ENCODE results near the gene ABHD12.
A peak's percentile ranks its signal among the peaks of the same experiment; 100 is the strongest.

ABHD12 gene

DNA sequence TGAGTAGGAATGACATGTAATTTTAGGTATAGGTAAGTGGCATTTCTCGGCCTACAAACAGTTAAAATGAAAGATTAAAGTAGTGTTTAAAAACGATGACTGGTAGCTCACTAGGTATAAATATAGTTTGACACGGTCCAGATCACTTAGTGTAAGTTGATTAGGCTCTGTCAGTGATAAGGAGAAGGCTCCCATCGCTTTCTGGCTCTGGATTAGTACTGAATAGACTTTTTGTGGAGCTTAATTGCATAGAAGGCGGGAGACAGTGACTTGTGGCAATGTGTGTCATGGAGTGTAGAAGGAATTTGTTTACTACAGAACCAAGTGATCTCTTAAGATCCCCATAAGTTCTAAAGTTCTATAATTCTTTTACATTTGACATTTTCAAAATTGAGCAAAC, 136.1 kb downstream of the ABHD12 start:
- Histone ChIP-seq H3K4me1 (ENCODE audit: control insufficient read depth in 1 of 2, insufficient read depth in 2 of 2, low read length in 2 of 2) (peaks cover 2 to 44% of the 10 kb centered on the region in 2 donors), H3K36me3 (ENCODE audit: control insufficient read depth in 1 of 2, insufficient read depth in 2 of 2, low read length in 2 of 2) (peaks cover 4 to 6% of the 10 kb centered on the region in 2 donors), H3K4me3 (ENCODE audit: low read depth in 1 of 2, low read length in 2 of 2) (no peak overlapping the region), H3K27me3 (ENCODE audit: low read depth, low read length) (no peaks in the 10 kb centered on the region), H3K27ac (ENCODE audit: low read length) (peak overlapping the region; percentile 33), H3K9me3 (ENCODE audit: control insufficient read depth in 1 of 2, low read length in 2 of 2) (no peaks in the 10 kb centered on the region)

DNA sequence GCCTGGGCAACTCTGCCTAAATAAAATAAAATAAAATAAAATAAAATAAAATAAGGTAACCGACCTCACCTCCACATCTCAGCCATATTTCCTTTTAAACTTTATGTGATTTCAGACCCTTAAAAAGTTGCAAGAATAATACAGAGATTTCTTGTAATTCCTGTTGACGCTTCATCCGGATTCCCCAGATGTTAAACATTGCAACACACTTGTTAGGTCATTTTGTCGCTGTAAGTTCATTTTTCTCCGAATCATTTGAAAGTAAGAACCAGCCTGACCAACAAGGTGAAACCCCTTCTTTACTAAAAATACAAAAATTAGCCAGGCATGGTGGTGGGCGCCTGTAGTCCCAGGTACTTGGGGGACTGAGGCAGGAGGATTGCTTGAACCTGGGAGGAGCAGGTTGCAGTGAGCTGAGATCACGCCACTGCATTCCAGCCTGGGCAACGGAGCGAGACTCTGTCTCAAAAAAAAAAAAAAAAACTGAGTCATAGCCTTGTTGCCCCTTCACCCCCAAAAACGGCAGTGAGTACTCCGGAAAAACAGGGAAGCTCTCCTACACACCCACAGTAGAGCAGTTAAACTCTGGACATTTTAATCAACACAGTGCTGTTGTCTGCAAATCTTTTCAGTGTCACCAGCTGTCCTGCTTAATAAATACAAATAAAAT, 136.9 kb downstream of the ABHD12 start:
- Histone ChIP-seq H3K4me1 (ENCODE audit: control insufficient read depth in 1 of 2, insufficient read depth in 2 of 2, low read length in 2 of 2) (peaks cover 6 to 51% of the 10 kb centered on the region in 2 donors), H3K9me3 (ENCODE audit: control insufficient read depth in 1 of 2, low read length in 2 of 2) (no peaks in the 10 kb centered on the region), H3K27me3 (ENCODE audit: low read depth, low read length) (no peaks in the 10 kb centered on the region), H3K4me3 (ENCODE audit: low read depth in 1 of 2, low read length in 2 of 2) (no peak overlapping the region), H3K27ac (ENCODE audit: low read length) (no peak overlapping the region), H3K36me3 (ENCODE audit: control insufficient read depth in 1 of 2, insufficient read depth in 2 of 2, low read length in 2 of 2) (no peaks in the 10 kb centered on the region)

GRCh38 chr20:25252686-25253421, 137.8 kb downstream of the ABHD12 start:
- Histone ChIP-seq H3K4me1 (ENCODE audit: control insufficient read depth in 1 of 2, insufficient read depth in 2 of 2, low read length in 2 of 2) (peaks cover 6 to 51% of the 10 kb centered on the region in 2 donors), H3K27me3 (ENCODE audit: low read depth, low read length) (no peaks in the 10 kb centered on the region), H3K4me3 (ENCODE audit: low read depth in 1 of 2, low read length in 2 of 2) (no peak overlapping the region)

DNA sequence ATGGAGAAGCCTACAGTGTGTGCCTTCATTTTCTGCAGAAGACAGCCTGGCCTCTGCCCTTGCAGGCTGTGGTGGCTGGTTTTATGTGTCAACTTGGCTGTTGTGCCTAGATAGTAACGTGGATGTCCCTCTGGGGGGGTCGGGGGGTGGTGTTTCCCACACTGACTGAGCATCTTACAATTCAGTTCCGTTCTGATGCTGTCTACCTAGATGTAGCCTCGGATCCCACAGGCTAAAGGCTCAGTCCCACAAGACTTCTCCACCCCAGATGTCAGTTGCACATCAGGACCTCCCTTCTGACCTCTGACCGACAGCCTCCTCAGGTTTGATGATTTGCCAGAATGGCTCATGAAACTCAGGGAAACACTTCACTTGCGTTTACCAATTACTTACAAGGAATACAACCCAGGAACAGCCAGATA, 138.4 kb downstream of the ABHD12 start:
- H3K9me3 ChIP-seq (ENCODE audit: control insufficient read depth in 1 of 2, low read length in 2 of 2), result no peaks in the 10 kb centered on the region
- H3K36me3 ChIP-seq (ENCODE audit: control insufficient read depth in 1 of 2, insufficient read depth in 2 of 2, low read length in 2 of 2), result no peaks in the 10 kb centered on the region
- no peak overlapping the region for H3K27ac ChIP-seq (ENCODE audit: low read length)
- peaks cover 6 to 53% of the 10 kb centered on the region in 2 donors for H3K4me1 ChIP-seq (ENCODE audit: control insufficient read depth in 1 of 2, insufficient read depth in 2 of 2, low read length in 2 of 2)
- H3K27me3 ChIP-seq (ENCODE audit: low read depth, low read length), result no peaks in the 10 kb centered on the region
- H3K4me3 ChIP-seq (ENCODE audit: low read depth in 1 of 2, low read length in 2 of 2), result no peak overlapping the region

More at GRCh38 chr20:25252686-25253421, 137.8 kb downstream of the ABHD12 start:
- no peaks in the 10 kb centered on the region for H3K9me3 ChIP-seq (ENCODE audit: control insufficient read depth in 1 of 2, low read length in 2 of 2)
- H3K36me3 ChIP-seq (ENCODE audit: control insufficient read depth in 1 of 2, insufficient read depth in 2 of 2, low read length in 2 of 2), result no peaks in the 10 kb centered on the region
- H3K27ac ChIP-seq (ENCODE audit: low read length), result no peak overlapping the region

- Histone ChIP-seq H3K27me3 (ENCODE audit: low read depth, low read length) (no peaks in the 10 kb centered on the region), H3K4me1 (ENCODE audit: control insufficient read depth in 1 of 2, insufficient read depth in 2 of 2, low read length in 2 of 2) (peaks cover 6 to 53% of the 10 kb centered on the region in 2 donors), H3K36me3 (ENCODE audit: control insufficient read depth in 1 of 2, insufficient read depth in 2 of 2, low read length in 2 of 2) (no peaks in the 10 kb centered on the region), H3K4me3 (ENCODE audit: low read depth in 1 of 2, low read length in 2 of 2) (no peak overlapping the region), H3K9me3 (ENCODE audit: control insufficient read depth in 1 of 2, low read length in 2 of 2) (no peaks in the 10 kb centered on the region), H3K27ac (ENCODE audit: low read length) (no peak overlapping the region)
Observed at GRCh38 chr20:25251558-25251957, 139.1 kb downstream of the ABHD12 start.

DNA sequence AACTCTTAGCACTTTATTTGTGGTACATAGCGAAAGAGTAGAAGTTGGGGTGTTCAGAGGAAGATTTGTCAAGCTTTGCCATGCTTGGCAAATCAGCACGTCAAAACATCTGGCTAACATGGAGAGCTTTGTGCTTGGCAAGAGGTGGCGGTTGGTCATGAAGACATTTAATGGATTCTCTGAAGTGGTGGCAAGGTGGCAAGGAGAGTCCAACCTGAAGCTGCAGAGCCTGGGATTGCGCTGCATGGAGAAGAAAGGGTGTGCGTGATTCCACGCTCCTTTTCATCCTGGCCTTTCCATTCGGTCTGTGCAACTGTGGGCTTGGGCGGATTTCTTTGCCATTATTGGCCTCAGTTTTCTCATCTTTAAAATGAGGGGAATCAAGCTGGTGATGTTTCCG, 139.6 kb downstream of the ABHD12 start:
- Histone ChIP-seq H3K27ac (ENCODE audit: low read length) (no peak overlapping the region), H3K27me3 (ENCODE audit: low read depth, low read length) (no peaks in the 10 kb centered on the region), H3K4me1 (ENCODE audit: control insufficient read depth in 1 of 2, insufficient read depth in 2 of 2, low read length in 2 of 2) (peaks cover 5 to 47% of the 10 kb centered on the region in 2 donors), H3K36me3 (ENCODE audit: control insufficient read depth in 1 of 2, insufficient read depth in 2 of 2, low read length in 2 of 2) (no peaks in the 10 kb centered on the region), H3K9me3 (ENCODE audit: control insufficient read depth in 1 of 2, low read length in 2 of 2) (no peaks in the 10 kb centered on the region), H3K4me3 (ENCODE audit: low read depth in 1 of 2, low read length in 2 of 2) (no peak overlapping the region)

DNA sequence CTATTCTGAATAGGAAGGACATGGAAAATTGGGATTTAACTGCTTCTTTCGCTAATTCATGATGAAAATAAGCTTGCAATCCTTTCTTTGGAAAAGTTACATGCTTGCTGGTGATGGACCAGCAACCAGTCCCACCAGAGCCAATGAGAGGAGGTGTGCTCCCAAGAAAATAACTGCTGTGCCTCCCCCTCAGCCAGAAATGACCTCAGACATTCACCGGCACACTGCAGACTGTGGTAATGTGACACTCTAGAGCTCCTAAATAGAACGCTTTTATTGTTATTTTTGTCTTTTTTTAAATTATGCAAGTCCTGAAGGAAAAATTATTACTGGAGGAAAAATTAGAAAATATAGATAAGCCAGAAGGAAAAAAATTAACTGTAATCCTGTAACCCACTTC, 140.1 kb downstream of the ABHD12 start:
- Histone ChIP-seq H3K36me3 (ENCODE audit: control insufficient read depth in 1 of 2, insufficient read depth in 2 of 2, low read length in 2 of 2) (no peaks in the 10 kb centered on the region), H3K4me1 (ENCODE audit: control insufficient read depth in 1 of 2, insufficient read depth in 2 of 2, low read length in 2 of 2) (peaks cover 3 to 44% of the 10 kb centered on the region in 2 donors), H3K27ac (ENCODE audit: low read length) (no peak overlapping the region), H3K9me3 (ENCODE audit: control insufficient read depth in 1 of 2, low read length in 2 of 2) (no peaks in the 10 kb centered on the region), H3K4me3 (ENCODE audit: low read depth in 1 of 2, low read length in 2 of 2) (peak overlapping the region in 1 of 2 donors; percentile 90), H3K27me3 (ENCODE audit: low read depth, low read length) (no peaks in the 10 kb centered on the region)
